Hematopoietic multipotent progenitor cell (in vitro differentiated cells): ENCODE measurements around the gene TMEM33. TPM values are rescaled to one million over a fixed set of nuclear protein-coding genes. Genes with fewer than 3 reads are reported as not detected.

Source experiments
- DNase-seq, 3 donors: peaks; one replicate each; pipeline ENCODE4 v3.0.0-alpha.2; 2011 to 2015; ENCODE audit warnings: low read depth in 2 of 3, low spot score in 2 of 3
- total RNA-seq: library from RNA; depleted of rRNA; stranded (reverse); fragments of >200 nt; gene quantifications from one replicate; pipeline ENCODE4 v1.2.3, GENCODE V29; 2012

Gene TMEM33
- total RNA-seq, 1 donor: 36.4 TPM

DNA sequence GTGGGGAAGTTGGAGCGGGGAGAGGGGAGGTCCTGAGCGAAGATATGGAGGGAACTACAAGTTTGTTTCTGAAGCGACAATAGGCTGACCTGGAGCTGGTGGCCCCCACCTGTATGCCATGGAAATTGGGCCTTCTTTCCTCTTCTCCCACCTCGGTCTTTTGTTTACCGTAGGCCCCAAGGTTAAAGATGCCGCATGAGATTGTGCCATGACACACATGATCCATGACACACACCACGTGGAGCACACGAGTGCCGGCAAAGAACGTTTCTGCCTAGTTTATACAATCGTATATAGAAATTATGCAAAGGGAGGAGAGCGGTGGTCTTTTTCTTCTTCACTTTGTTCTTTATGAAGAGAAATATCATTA, 408 bp downstream of the TMEM33 start:
- DNase-seq: peak in 2 of 3 donors; percentile 24 to 44

DNA sequence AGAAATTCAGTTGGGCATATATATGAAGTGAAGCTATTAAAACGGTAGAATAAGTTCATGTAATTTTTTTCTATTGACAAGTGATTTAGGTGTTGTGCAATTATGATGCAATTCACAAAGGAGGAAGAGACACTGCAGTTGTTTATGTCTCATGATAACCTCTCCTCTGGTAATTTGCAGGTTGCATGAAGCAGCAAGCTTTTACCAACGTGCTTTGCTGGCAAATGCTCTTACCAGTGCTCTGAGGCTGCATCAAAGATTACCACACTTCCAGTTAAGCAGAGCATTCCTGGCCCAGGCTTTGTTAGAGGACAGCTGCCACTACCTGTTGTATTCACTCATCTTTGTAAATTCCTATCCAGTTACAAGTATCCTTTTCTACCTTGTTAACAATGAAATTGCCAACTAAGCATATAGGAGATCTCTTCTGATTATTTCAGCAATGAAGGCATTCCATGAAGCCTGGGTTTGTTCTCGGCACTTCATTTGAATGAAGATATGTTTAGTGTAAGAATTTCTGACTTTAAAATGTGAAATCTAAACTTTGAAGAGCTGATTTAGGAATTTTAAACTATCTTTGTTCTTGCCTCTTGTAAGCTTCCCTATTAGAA, 3.9 kb downstream of the TMEM33 start:
- DNase-seq: no peak

DNA sequence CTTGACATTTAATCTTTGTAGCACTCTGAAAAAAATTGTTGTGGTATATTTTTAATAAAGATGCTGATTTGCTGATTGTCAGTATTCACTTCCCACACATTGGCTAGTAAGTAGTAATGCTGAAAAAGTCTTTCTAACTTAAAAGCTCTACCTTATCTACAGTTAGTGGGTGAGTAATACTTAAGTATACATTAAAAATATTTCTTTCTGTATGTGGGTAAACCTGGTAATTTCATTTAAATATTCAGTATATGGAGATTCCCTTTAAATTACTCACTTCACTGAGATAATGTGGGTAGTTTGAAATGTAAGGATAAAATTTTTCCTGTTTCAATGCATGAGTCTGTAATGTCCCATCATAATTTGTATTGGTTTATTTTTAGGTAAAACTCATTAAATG, 5.6 kb downstream of the TMEM33 start:
- no peak for DNase-seq

DNA sequence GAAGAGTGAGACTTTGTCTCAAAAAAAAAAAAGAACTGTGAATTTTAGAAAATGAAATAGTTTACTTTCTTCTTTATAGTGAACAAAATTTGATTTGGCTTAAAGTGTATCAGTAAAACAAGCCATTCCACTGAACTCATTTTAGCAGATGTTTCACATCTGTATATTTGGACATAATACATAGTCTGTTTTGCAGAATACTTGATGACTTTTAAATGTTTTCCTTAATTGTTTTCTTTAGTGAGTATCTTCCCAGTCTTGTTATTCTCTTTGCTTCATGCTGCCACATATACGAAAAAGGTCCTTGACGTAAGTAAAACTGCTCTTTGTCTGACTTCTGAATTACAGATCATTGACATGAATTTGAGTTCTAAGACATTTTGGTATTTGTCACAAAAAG, 8.3 kb downstream of the TMEM33 start:
- DNase-seq: no peak

DNA sequence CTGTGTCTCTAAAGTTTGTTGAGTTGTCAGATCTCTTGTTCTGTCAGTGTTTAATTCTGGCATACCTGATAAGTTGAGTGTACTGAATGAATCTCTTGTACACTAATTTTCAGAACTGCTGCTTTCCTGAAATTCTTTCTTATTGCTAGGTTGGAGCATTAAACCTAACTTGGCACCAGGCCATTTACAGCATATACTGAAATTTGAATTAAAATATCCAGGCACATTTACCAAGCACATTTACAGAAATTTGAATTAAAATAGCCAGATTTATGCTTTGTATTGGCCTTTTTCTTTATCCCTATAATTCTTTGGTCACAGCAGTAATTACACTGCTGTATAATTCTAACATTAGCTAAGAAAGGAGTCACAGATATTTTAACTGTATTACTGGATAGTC, 8.9 kb downstream of the TMEM33 start:
- no peak for DNase-seq

DNA sequence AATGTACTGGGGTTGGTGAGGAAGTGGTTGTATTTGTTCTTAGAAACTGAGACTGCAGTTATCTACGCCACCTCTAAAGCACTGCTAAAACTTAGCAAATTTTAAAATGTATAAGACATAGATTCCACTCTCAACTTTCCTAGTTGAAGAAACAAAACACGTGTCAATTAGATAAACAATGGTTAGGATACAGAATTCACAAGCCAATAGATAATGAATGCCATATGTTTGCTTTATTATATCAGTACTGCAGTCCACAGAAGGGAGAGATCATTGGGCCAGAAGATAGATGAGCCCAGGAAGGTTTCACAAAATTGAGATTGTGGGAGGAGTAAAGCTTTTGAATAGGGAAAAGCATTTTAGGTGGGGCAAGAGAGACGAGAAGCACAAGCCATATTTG, 14.3 kb downstream of the TMEM33 start:
- DNase-seq: no peak

DNA sequence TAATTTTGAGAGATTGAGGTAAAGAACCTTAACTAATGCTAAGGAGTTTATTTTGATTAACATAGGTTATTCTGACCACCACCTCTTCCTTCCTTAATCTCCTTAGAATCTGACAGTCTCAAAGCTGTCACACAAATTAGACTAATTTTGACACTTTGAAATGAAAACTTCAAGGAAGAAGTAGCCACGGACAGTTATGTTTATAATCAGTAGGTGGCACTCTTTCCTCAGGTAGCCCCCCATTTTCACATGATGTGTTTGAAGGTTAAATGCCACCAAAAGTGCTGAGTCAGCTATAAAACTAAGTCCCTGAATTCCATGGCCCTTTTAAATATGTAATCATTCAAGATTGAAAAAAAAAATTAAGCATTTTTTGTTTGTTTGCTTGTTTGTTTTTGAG, 22.4 kb downstream of the TMEM33 start:
- peak in 2 of 3 donors; percentile 53 to 70 for DNase-seq

DNA sequence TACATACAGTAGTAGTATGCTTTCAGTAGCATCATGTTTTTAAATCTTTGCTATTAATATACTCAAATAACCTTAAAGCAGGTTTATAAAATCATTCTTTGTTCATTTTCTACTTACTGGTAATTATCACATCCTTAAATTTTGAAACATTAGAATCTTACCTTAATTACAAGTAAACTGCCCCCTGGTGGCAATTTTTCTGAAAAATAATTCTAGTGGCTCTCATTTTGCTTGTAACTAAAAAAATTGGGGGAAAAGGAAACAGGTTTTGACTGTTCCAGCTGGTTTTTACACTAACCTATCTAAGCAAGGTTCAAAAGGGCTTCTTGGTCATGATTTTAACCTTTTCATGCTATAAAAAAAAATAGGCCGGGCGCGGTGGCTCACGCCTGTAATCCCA, 27.9 kb downstream of the TMEM33 start:
- DNase-seq: peak in 2 of 3 donors; percentile 30 to 75

DNA sequence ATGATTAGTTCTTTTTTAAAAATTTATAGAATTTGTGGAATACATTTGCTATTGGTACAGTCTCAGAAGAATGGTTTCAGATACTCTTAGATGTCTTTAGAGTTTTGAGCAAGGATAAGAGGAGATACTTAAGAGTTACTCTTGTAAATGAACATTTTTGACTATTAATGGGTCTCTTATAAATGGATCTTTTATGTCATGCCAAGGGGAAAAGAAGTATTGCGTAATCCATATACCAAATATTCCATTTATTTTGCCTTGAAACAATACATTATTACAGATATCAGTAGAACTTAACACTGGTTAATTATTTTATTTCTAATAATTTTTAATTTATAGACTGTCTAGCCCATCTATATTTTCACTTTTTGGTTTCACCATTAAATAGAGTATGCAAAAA, 29.2 kb downstream of the TMEM33 start:
- DNase-seq: no peak

DNA sequence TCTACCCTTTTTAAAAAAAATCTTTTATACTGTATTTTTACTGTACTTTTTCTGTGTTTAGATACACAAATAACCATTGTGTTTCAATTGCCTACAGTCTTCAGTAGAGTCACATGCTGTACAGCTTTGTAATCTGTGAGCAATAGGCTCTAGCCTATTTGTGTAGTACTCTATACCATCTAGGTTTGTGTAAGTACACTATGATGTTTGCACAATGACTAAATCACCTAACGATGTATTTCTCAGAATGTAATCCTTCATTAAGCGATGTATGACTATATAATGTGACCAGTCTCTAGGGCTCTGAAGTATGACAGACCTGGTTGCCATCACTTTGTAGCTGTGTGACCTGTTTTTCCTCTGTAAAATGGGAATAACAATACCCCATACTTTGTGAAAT, 32.2 kb downstream of the TMEM33 start:
- no peak for DNase-seq

DNA sequence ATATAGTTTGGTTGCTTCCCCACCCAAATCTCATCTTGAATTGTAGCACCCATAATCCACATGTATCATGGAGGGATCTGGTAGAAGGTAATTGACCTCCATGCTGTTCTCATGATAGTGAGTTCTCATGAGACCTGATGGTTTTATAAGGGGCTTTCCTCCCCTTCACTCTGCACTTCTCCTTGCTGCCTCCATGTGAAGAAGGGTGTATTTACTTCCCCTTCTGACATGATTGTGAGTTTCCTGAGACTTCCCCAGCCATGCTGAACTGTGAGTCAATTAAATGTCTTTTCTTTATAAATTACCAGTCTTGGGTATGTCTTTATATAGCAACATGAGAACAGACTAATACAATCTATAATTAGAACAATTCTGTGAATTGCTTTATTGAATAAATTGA, 34.4 kb downstream of the TMEM33 start:
- DNase-seq: peak in 1 of 3 donors; percentile 7

DNA sequence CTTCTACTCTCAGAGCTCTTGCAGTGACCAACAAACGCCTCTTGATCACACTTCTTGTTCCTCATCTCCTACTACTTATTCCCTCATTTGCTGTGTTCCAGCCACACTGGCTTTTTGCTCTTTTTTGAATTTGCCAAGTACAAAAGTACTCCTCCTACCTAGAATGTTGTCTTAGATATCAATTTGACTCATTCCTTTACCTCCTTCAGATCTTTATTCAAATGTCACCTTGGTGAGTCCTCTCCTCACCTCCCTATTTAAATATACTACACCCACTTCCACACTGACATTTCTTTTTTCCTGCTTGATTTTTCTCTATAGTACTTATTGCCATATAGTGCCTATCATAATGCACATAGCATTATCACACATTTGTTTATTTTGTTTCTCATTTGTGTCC, 40.1 kb downstream of the TMEM33 start:
- DNase-seq: no peak

DNA sequence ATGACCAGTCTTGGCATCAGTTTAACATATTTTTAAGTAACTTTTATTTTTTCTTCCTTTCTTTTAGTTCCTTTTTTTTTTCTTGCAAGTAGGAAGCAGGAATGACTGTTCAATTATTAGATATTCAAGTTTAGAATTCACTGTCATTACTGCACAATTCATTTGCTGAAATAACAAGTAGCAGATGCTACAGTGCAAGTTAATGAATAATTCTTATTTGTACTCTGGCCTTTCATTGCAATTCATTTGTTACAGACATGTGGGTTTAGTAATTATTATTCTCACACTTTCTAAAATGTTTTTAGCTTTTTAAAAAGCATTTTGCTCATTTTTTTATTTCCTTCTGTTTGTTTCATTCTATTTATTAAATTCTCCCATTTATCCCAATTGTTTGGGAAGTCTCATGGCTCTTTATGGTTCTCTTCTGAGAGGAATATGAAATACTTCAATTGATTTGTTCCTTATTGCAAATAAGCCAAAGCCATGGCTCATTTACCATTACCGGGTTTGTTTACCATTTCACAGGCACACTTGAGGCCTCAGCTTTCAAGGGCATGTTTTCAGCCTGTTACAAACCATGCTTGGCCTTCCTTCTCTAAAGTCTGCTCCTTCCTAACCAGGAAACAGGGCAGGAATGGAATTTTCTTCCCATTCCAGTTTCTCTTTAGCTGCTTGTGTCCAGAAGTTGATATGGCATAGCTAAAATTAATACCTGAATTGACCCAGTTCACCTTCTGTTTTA, 41.7 kb downstream of the TMEM33 start:
- DNase-seq: no peak

DNA sequence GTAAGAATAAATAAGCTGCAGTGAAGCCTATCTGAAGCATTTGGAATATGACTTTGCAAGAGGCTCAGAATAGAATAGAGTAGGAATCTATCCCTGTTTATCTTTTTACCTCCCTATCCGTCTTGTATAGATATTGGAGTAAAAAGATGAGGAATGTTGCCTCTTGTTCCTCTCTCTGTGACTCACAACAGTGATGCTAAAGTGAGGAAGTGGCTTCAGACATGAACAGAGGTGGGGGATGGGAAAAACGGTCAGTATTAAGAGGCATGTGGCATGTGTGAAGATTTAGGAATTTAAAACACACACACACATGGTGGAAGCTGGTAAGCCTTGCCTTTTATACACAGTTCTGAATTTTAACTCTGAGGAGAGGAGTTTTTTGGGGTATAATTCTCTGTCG, 42.5 kb downstream of the TMEM33 start:
- DNase-seq: peak in 1 of 3 donors; percentile 11

DNA sequence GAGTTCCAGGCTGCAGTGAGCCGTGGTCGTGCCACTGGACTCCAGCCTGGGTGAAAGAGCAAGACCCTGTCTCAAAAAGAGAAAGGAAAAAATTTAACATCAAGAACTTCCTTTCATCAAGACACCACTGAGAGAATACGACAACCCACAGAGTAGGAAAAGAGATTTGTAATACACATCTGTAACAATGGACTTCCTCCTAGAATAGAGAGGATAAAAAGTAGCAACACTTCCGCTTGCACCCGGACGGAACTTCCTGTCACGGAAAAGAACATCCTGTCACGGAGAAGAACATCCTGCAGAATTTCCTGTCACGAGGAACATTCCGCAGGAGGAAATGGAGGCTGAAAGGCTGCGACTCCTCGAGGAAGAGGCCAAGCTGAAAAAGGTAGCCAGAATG, 46.2 kb downstream of the TMEM33 start, which contains the start of gene DCAF4L1:
TSS of gene DCAF4L1 (plus strand) at position 301 of the 400 bp plus-strand sequence. CDS start at position 338, 37 bp downstream.
- no peak for DNase-seq

DNA sequence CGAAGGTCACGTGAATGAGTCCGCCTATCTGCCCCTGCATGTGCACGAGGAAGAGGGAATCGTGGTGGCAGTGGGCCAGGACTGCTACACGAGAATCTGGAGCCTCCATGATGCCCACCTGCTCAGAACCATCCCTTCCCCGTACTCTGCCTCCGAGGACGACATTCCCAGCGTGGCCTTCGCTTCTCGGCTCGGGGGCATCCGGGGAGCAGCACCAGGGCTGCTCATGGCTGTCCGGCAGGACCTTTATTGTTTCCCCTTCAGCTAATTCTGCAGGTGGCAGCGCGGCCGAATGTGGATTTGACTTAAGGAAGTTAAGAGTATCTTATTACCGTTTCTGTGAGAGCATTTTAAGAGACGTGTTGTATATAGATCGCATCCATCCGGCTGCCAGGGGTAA, 47.5 kb downstream of the TMEM33 start:
- DNase-seq: no peak

DNA sequence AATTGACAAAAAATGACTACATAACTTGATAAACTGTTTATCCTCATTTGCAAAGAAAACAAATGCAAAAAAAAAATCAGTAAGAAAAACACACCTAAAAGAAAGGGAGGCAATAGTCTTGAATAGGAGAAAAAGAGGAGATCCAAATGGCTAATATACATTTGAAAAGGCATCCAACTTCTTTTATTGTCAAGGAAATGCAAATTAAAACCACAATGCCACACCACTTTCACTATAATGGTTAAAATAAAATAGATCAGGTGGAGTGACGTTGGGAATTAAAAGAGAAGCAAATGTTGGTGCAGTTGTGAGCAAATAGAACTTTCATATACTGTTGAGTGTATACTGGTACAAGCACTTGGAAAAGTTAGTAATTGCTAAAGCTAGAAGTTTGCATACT, 49.9 kb downstream of the TMEM33 start:
- no peak for DNase-seq

DNA sequence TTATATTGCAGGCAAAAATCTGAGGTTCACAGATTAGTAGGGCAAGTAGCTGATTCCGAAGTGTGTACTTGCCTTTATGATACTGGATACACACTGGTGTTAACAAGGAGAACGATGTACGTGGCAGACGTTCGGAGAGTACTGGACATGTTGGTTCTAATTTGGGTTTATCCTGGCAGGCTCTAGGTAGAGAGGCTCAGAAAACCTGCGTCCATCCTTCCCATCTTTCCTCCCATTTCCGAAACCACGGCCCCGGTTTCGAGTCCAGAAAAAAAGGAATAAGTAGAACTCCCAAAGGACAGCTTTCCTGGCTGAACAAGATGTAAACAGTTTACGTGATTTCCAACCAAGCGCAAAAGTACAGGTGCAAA, 54.8 kb downstream of the TMEM33 start:
- no peak for DNase-seq

DNA sequence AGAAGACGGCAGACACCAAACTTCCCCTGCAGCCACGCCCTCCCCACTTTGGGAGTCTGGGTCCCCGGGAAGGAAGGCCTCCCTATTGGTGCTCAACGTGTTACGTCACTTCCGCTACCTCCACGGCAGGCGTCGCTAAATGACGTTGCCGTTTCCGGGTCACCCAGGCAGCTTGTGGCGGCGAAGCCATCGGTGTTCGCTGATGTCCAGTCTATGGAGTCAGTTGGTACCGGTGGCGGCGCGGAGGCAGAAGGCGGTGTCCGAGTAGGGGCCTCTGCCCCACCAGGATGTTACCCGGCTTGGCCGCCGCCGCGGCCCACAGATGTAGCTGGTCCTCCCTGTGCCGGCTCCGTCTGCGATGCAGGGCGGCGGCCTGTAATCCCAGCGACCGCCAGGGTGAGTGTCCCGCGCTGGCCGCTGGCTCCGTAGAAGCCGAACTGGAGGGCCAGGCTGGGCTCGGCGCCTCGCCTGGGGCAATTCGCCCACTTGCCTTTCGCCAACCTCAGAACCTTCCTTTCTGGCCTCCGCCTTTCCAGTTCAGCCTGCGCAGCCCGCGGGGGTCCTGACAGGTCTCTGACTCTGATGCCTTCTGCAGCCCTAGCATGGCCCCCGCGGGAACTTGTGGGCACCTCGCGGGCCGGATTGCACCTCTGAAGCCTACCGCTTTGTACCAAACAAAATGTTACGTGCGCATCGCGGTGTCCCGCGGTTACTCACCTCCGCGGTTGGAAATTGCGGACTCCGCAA, 55.3 kb downstream of the TMEM33 start, which contains the start of gene SLC30A9:
TSS of gene SLC30A9 (plus strand) at position 166 of the 747 bp plus-strand sequence. CDS start at position 288, 122 bp downstream.
- DNase-seq: peak; percentile 91 to 97 (median 96)

DNA sequence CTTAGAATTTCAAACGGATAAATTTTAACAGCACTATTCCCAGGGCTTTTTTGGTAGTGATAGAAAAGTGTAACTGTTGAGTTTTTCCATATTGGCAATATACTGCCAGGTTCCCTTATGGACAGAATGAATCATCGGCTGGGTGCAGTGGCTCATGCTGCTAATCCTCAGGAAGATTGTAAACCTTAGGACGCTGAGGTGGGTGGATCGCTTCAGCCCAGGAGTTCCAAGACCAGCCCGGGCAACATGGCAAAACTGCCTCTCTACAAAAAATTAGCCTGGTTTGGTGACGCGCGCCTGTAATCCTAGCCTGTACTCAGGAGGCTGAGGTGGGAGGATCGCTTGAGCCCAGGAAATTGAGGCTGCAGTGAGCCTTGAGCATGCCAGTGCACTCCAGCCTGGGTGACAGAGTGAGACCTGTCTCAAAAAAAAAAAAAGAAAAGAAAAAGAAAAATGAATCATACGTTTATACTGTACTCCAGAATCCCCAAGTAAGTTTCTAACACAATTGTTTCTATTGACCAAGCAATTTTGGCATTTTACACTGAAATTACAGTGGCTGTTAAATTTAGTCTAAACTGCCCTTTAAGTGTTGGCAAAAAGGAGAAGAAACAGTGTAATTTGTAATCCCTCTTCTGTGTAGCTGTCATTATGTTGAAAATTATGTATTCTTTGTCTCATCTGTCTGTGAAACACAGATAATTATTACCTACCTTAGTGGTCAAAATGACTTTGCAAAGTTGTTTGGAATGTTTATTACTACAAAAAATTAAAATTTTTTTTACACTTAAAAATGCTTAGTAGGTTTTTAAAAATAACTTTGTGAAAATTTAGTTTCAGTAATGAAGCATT, 56.9 kb downstream of the TMEM33 start:
- no peak for DNase-seq
